GM23338 (cell line): ENCODE results near the gene LYG2. TPM values are rescaled to one million over a fixed set of nuclear protein-coding genes. Genes with fewer than 3 reads are reported as not detected.

ENCODE experiments used
- ATAC-seq: fragments of 200-7000 bp; cut with Tn5 transposase; 3 replicates; pipeline ENCODE4 v1.9.1; 2020
- DNase-seq: peaks from one replicate; pipeline ENCODE4 v3.0.0-alpha.2; 2015; ENCODE audit warnings: low spot score
- H2AFZ ChIP-seq: fragments of 200-600 bp; sonication (generic); 2 replicates; pipeline ENCODE4 v1.8.0; 2016; ENCODE audit warnings: antibody characterized with exemption, mild to moderate bottlenecking, moderate library complexity
- H3F3A ChIP-seq: fragments of 200-600 bp; sonication (generic); replicated peaks from 2 replicates; pipeline ENCODE4 v1.8.0; 2017; ENCODE audit warnings: antibody characterized with exemption, mixed run types, low read depth
- H3K27ac ChIP-seq: fragments of 200-600 bp; sonication (generic); 2 replicates; pipeline ENCODE4 v1.6.1; 2016; ENCODE audit warnings: low read depth
- H3K27me3 ChIP-seq: fragments of 200-600 bp; sonication (generic); 2 replicates; pipeline ENCODE4 v1.8.0; 2016; ENCODE audit warnings: mild to moderate bottlenecking, mixed run types, moderate library complexity; ENCODE audit not compliant: insufficient read depth
- H3K36me3 ChIP-seq: fragments of 200-600 bp; sonication (generic); 2 replicates; pipeline ENCODE4 v1.8.0; 2016; ENCODE audit warnings: mild to moderate bottlenecking; ENCODE audit not compliant: insufficient read depth
- H3K4me1 ChIP-seq: fragments of 200-600 bp; sonication (generic); 2 replicates; pipeline ENCODE4 v1.8.0; 2016; ENCODE audit warnings: mild to moderate bottlenecking, moderate library complexity; ENCODE audit not compliant: insufficient read depth
- H3K4me2 ChIP-seq: fragments of 200-600 bp; sonication (generic); 2 replicates; pipeline ENCODE4 v1.7.1; 2017; ENCODE audit warnings: mixed run types
- H3K4me3 ChIP-seq: fragments of 200-600 bp; sonication (generic); 2 replicates; pipeline ENCODE4 v1.6.1; 2016; ENCODE audit warnings: mixed run types
- H3K79me2 ChIP-seq: fragments of 200-600 bp; sonication (generic); replicated peaks from 2 replicates; pipeline ENCODE4 v1.8.0; 2017; ENCODE audit warnings: mild to moderate bottlenecking; ENCODE audit not compliant: insufficient read depth
- H3K9me2 ChIP-seq: fragments of 200-600 bp; sonication (generic); 2 replicates; pipeline ENCODE4 v1.8.0; 2017; ENCODE audit not compliant: insufficient read depth
- H4K20me1 ChIP-seq: fragments of 200-600 bp; sonication (generic); replicated peaks from 2 replicates; pipeline ENCODE4 v1.8.0; 2017; ENCODE audit warnings: mild to moderate bottlenecking; ENCODE audit not compliant: insufficient read depth
- H3K27ac Mint-ChIP-seq: 2 replicates; pipeline ENCODE4 v1.8.0; 2020; ENCODE audit warnings: inconsistent platforms, mild to moderate bottlenecking, moderate library complexity, mixed read lengths
- H3K27me3 Mint-ChIP-seq: 3 replicates; pipeline ENCODE4 v1.8.0; 2022; ENCODE audit warnings: low read depth, mild to moderate bottlenecking, moderate library complexity, mixed read lengths, inconsistent platforms; ENCODE audit not compliant: insufficient read depth, poor library complexity
- H3K36me3 Mint-ChIP-seq: 3 replicates; pipeline ENCODE4 v1.8.0; 2021; ENCODE audit warnings: low read depth, mild to moderate bottlenecking, inconsistent platforms, moderate library complexity, mixed read lengths
- H3K4me1 Mint-ChIP-seq: 3 replicates; pipeline ENCODE4 v1.8.0; 2020; ENCODE audit warnings: mild to moderate bottlenecking, inconsistent platforms, mixed read lengths
- H3K4me3 Mint-ChIP-seq: 3 replicates; pipeline ENCODE4 v1.8.0; 2021; ENCODE audit warnings: moderate library complexity, mild to moderate bottlenecking, inconsistent platforms, mixed read lengths
- H3K9me3 Mint-ChIP-seq: 3 replicates; pipeline ENCODE4 v1.8.0; 2020; ENCODE audit warnings: moderate library complexity, mild to moderate bottlenecking, inconsistent platforms, mixed read lengths
- CTCF ChIP-seq, 2 experiments: fragments of 200-600 bp in 1 of 2; sonication (generic) in 1 of 2; conservative IDR thresholded peaks; 2 replicates each; pipeline versions ENCODE4 v1.5.1 to v1.6.1; 2016 to 2017; ENCODE audit warnings: antibody characterized with exemption in 2 of 2, low read depth in 2 of 2, mild to moderate bottlenecking in 2 of 2, moderate library complexity in 1 of 2
- ETS1 ChIP-seq: IDR thresholded peaks from 2 replicates; pipeline ENCODE4 v1.6.1; 2016; ENCODE audit warnings: antibody characterized with exemption
- EZH2 ChIP-seq: fragments of 200-600 bp; sonication (generic); IDR thresholded peaks from one replicate; pipeline ENCODE4 v1.8.0; 2017; ENCODE audit warnings: antibody characterized with exemption, mild to moderate bottlenecking, low read depth; ENCODE audit not compliant: unreplicated experiment
- EZH2phosphoT487 ChIP-seq: fragments of 200-600 bp; sonication (generic); IDR thresholded peaks from one replicate; pipeline ENCODE4 v1.8.1; 2018; ENCODE audit warnings: antibody characterized with exemption; ENCODE audit not compliant: unreplicated experiment
- JUNB ChIP-seq: IDR thresholded peaks from one replicate; pipeline ENCODE4 v1.6.1; 2016; ENCODE audit warnings: antibody characterized with exemption; ENCODE audit not compliant: unreplicated experiment
- NANOG ChIP-seq: IDR thresholded peaks from 2 replicates; pipeline ENCODE4 v1.6.1; 2016; ENCODE audit warnings: antibody characterized with exemption, borderline replicate concordance
- POLR2AphosphoS5 ChIP-seq: IDR thresholded peaks from 2 replicates; pipeline ENCODE4 v1.6.1; 2016; ENCODE audit warnings: antibody characterized with exemption, low read depth
- STAT1 ChIP-seq: IDR thresholded peaks from one replicate; pipeline ENCODE4 v1.6.1; 2016; ENCODE audit warnings: antibody characterized with exemption; ENCODE audit not compliant: unreplicated experiment
- ZNF114 ChIP-seq: fragments of 250-450 bp; sonication (Bioruptor Pico); IDR thresholded peaks from 2 replicates; pipeline ENCODE4 v1.5.0; 2020; ENCODE audit warnings: mild to moderate bottlenecking, moderate library complexity
- ZNF331 ChIP-seq: fragments of 250-450 bp; sonication (Bioruptor Pico); IDR thresholded peaks from 2 replicates; pipeline ENCODE4 v1.5.0; 2020; ENCODE audit warnings: low read depth, mild to moderate bottlenecking, moderate library complexity
- ZNF462 ChIP-seq: fragments of 250-450 bp; sonication (Bioruptor Pico); IDR thresholded peaks from 2 replicates; pipeline ENCODE4 v1.5.0; 2020; ENCODE audit warnings: mild to moderate bottlenecking, moderate library complexity
- polyA plus RNA-seq: library from polyadenylated mRNA; unstranded; fragments of >200 nt; fragmentation: Nextera tagmentation; extraction: Ambion mirVana; gene quantifications from 2 replicates; pipeline ENCODE4 v1.2.1, GENCODE V29; 2016
- total RNA-seq: library from RNA; depleted of rRNA; stranded (reverse); fragments of >200 nt; shearing (Covaris generic); gene quantifications from 2 replicates; pipeline ENCODE4 v1.2.3, GENCODE V29; 2014

Gene LYG2
- total and polyA plus RNA-seq, 2 experiments from 2014 or later, result 0.99 TPM; not detected in 1

GRCh38 chr2:99249951-99250350 lies 5.5 kb downstream of the LYG2 start:
- no peak overlapping the region for H3K27ac Mint-ChIP-seq
- Histone ChIP-seq H3K79me2 (no peaks in the 10 kb centered on the region), H3K27ac (no peak overlapping the region), H4K20me1 (no peaks in the 10 kb centered on the region), H3K36me3 (no peaks in the 10 kb centered on the region), H3F3A (no peaks in the 10 kb centered on the region), H3K4me2 (no peak overlapping the region), H2AFZ (no peak overlapping the region), H3K27me3 (no peaks in the 10 kb centered on the region), H3K9me2 (no peaks in the 10 kb centered on the region), H3K4me3 (no peak overlapping the region), H3K4me1 (no peaks in the 10 kb centered on the region)
- DNase-seq (no peak), ATAC-seq (no peak)
- TF ChIP-seq POLR2AphosphoS5, result no peak
- no peak for TF ChIP-seq ETS1
- no peak for TF ChIP-seq EZH2
- H3K4me1 Mint-ChIP-seq, result no peaks in the 10 kb centered on the region
- no peaks in the 10 kb centered on the region for H3K27me3 Mint-ChIP-seq
- peaks cover 14% of the 10 kb centered on the region for H3K9me3 Mint-ChIP-seq
- H3K36me3 Mint-ChIP-seq, result peaks cover 3% of the 10 kb centered on the region; the same call in 2 of the 3 replicates
- H3K4me3 Mint-ChIP-seq, result no peak overlapping the region

GRCh38 chr2:99242151-99242550 lies 13.3 kb downstream of the LYG2 start:
- H3K4me1 Mint-ChIP-seq, result no peaks in the 10 kb centered on the region
- ATAC-seq, result no peak
- no peak for TF ChIP-seq STAT1
- no peak for TF ChIP-seq ZNF462 (CRISPR knock-in tag)
- no peak for TF ChIP-seq ETS1
- TF ChIP-seq JUNB, result no peak
- no peak for TF ChIP-seq NANOG
- TF ChIP-seq ZNF331 (CRISPR knock-in tag), result no peak
- TF ChIP-seq CTCF (conservative IDR thresholded peaks at IDR 0.05; ENCODE audit: low read depth in 2 of 2), result no peak
- no peak for TF ChIP-seq ZNF114
- no peak for TF ChIP-seq EZH2phosphoT487
- TF ChIP-seq EZH2, result no peak

More at GRCh38 chr2:99242151-99242550, 13.3 kb downstream of the LYG2 start:
- Mint-ChIP-seq H3K27ac (no peak overlapping the region), H3K36me3 (no peaks in the 10 kb centered on the region), H3K9me3 (no peaks in the 10 kb centered on the region; the same call in 2 of the 3 replicates), H3K27me3 (peaks cover 4% of the 10 kb centered on the region), H3K4me3 (no peak overlapping the region)
- no peak overlapping the region for H3K27ac ChIP-seq
- DNase-seq, result no peak
- no peaks in the 10 kb centered on the region for H3K4me1 ChIP-seq
- no peaks in the 10 kb centered on the region for H3K36me3 ChIP-seq
- no peaks in the 10 kb centered on the region for H3F3A ChIP-seq
- H3K9me2 ChIP-seq, result no peaks in the 10 kb centered on the region
- no peak overlapping the region for H3K4me2 ChIP-seq
- H3K27me3 ChIP-seq, result no peaks in the 10 kb centered on the region
- no peak overlapping the region for H2AFZ ChIP-seq
- no peaks in the 10 kb centered on the region for H4K20me1 ChIP-seq
- H3K4me3 ChIP-seq, result no peak overlapping the region
- H3K79me2 ChIP-seq, result no peaks in the 10 kb centered on the region
